ENCODE data around the gene IL22RA2. TPM values are rescaled to one million over a fixed set of nuclear protein-coding genes. Genes with fewer than 3 reads are reported as not detected.

Gene IL22RA2
- total RNA-seq, 1 experiment from 2014 or later: not detected

- Histone ChIP-seq H3K23ac (ENCODE audit: insufficient read length, low read depth, low read length) (no peak overlapping the region), H4K20me1 (ENCODE audit: control insufficient read depth, insufficient read depth, insufficient read length) (no peaks in the 10 kb centered on the region), H3K4ac (ENCODE audit: low read depth, low read length) (no peak overlapping the region), H3K9ac (ENCODE audit: extremely low read depth, insufficient read length, low read length) (no peak overlapping the region), H3K79me1 (ENCODE audit: insufficient read depth, low read depth, low read length, poor library complexity, severe bottlenecking) (peaks cover 12% of the 10 kb centered on the region), H4K8ac (replicated peaks; ENCODE audit: insufficient read length, low read depth, low read length) (no peak overlapping the region), H2BK15ac (ENCODE audit: low read depth, low read length) (no peak overlapping the region), H4K5ac (ENCODE audit: insufficient read length, low read depth, low read length) (no peak overlapping the region), H2BK12ac (ENCODE audit: insufficient read length, low read depth, low read length) (no peak overlapping the region), H3K23me2 (ENCODE audit: insufficient read length, low read depth, low read length, poor library complexity, severe bottlenecking) (peaks cover 6% of the 10 kb centered on the region), H3K18ac (ENCODE audit: insufficient read length, low read depth, low read length) (no peak overlapping the region), H3K56ac (ENCODE audit: insufficient read length, low read depth, low read length) (no peak overlapping the region), H2BK20ac (ENCODE audit: low read depth, low read length, poor library complexity, severe bottlenecking) (no peak overlapping the region), H4K91ac (ENCODE audit: insufficient read length, low read depth, low read length) (no peak overlapping the region), H3K4me2 (ENCODE audit: insufficient read depth, insufficient read length, low read length) (no peak overlapping the region), H2BK5ac (ENCODE audit: insufficient read length, low read length) (no peak overlapping the region), H2AK5ac (ENCODE audit: insufficient read length, low read length) (no peak overlapping the region), H3K27me3 (ENCODE audit: insufficient read depth, low read length) (no peaks in the 10 kb centered on the region), H3K14ac (ENCODE audit: insufficient read depth, low read length) (no peak overlapping the region), H3K27ac (ENCODE audit: insufficient read length, low read depth, low read length) (no peak overlapping the region), H3K4me1 (ENCODE audit: insufficient read depth, low read length) (no peaks in the 10 kb centered on the region; the same call in 1 of the 2 replicates), H3K9me3 (ENCODE audit: control insufficient read depth, low read depth, low read length) (peaks cover 2% of the 10 kb centered on the region), H3T11ph (ENCODE audit: low read length) (no peak overlapping the region), H3K79me2 (ENCODE audit: insufficient read depth, low read length) (peaks cover 26% of the 10 kb centered on the region; the same call in 1 of the 2 replicates), H2BK120ac (ENCODE audit: low read depth, low read length, poor library complexity, severe bottlenecking) (no peak overlapping the region), H2AFZ (ENCODE audit: low read length) (no peak overlapping the region)
- H3K4me1 Mint-ChIP-seq: peaks cover 17 to 27% of the 10 kb centered on the region in 2 experiments
- no peak for DNase-seq
- no CpG with 5 or more reads among the region's 2 CpGs for WGBS (ENCODE audit: extremely low coverage, insufficient read length, low lambda C conversion rate)
- no peak overlapping the region; a peak in 1 of 7 replicates for H3K27ac Mint-ChIP-seq
- no peaks in the 10 kb centered on the region for H3K27me3 Mint-ChIP-seq (ENCODE audit: low read depth)
- TF ChIP-seq, protein P1, sequence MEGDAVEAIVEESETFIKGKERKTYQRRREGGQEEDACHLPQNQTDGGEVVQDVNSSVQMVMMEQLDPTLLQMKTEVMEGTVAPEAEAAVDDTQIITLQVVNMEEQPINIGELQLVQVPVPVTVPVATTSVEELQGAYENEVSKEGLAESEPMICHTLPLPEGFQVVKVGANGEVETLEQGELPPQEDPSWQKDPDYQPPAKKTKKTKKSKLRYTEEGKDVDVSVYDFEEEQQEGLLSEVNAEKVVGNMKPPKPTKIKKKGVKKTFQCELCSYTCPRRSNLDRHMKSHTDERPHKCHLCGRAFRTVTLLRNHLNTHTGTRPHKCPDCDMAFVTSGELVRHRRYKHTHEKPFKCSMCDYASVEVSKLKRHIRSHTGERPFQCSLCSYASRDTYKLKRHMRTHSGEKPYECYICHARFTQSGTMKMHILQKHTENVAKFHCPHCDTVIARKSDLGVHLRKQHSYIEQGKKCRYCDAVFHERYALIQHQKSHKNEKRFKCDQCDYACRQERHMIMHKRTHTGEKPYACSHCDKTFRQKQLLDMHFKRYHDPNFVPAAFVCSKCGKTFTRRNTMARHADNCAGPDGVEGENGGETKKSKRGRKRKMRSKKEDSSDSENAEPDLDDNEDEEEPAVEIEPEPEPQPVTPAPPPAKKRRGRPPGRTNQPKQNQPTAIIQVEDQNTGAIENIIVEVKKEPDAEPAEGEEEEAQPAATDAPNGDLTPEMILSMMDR (conservative IDR thresholded peaks at IDR 0.05): no peak
- no peak overlapping the region for H3K4me3 Mint-ChIP-seq
- peaks cover 28 to 34% of the 10 kb centered on the region in 2 experiments for H3K9me3 Mint-ChIP-seq
- peaks cover 38 to 63% (median 43%) of the 10 kb centered on the region in 3 experiments for H3K36me3 Mint-ChIP-seq (ENCODE audit: insufficient read depth in 1 of 3, low read depth in 3 of 3)
Measured at GRCh38 chr6:137213813-137214212, 40.4 kb upstream of the IL22RA2 start.
